Naive thymus-derived CD8-positive, alpha-beta T cell (primary cell): ENCODE measurements around the gene REV1. TPM values are rescaled to one million over a fixed set of nuclear protein-coding genes. Genes with fewer than 3 reads are reported as not detected.

Source experiments
- ATAC-seq, 2 donors: fragments of 150-1000 bp; cut with Tn5 transposase in 1 of 2; sonication (Bioruptor Pico), chemical (Tn5 transposase) in 1 of 2; 1 replicate in 1 of 2; 2 replicates in 1 of 2; pipeline ENCODE4 v1.10.0; 2021; ENCODE audit warnings: mild to moderate bottlenecking in 2 of 2, moderate library complexity in 2 of 2
- POLR2A ChIA-PET: fragments of 350-600 bp; sonication (Branson Sonifier 250); formaldehyde crosslinking; loops from one replicate; lab custom pipeline; 2021; ENCODE audit warnings: antibody characterized with exemption; lab: Charles Lee
- DNase-seq, 10 donors: peaks; one replicate each; pipeline versions ENCODE4 v3.0.0 to v3.0.0-alpha.2; 2020 to 2022
- H3K27ac Mint-ChIP-seq, 10 donors: one replicate each; pipeline ENCODE4 v1.8.0; 2020 to 2022; ENCODE audit warnings: mild to moderate bottlenecking in 10 of 10, mixed read lengths in 10 of 10, moderate library complexity in 4 of 10, inconsistent platforms in 1 of 10
- H3K27me3 Mint-ChIP-seq, 5 donors: one replicate each; pipeline ENCODE4 v1.8.0; 2021 to 2022; ENCODE audit warnings: mixed read lengths in 5 of 5
- H3K36me3 Mint-ChIP-seq, 3 donors: one replicate each; pipeline ENCODE4 v1.8.0; 2020 to 2022; ENCODE audit warnings: mixed read lengths in 3 of 3, mild to moderate bottlenecking in 2 of 3, inconsistent platforms in 1 of 3
- H3K4me1 Mint-ChIP-seq, 4 donors: one replicate each; pipeline ENCODE4 v1.8.0; 2021 to 2022; ENCODE audit warnings: mixed read lengths in 4 of 4
- H3K4me3 Mint-ChIP-seq, 10 donors: one replicate each; pipeline ENCODE4 v1.8.0; 2020 to 2022; ENCODE audit warnings: mild to moderate bottlenecking in 10 of 10, mixed read lengths in 10 of 10, moderate library complexity in 6 of 10, inconsistent platforms in 1 of 10
- H3K9me3 Mint-ChIP-seq, 9 donors: one replicate each; pipeline ENCODE4 v1.8.0; 2020 to 2022; ENCODE audit warnings: mixed read lengths in 9 of 9, mild to moderate bottlenecking in 3 of 9, inconsistent platforms in 1 of 9, moderate library complexity in 1 of 9
- polyA plus RNA-seq, 3 donors: library from polyadenylated mRNA; unstranded; fragments of 300-500 nt; fragmentation: Illumina TruSeq; gene quantifications; one replicate each; pipeline ENCODE4 v1.2.3, GENCODE V29; 2021
- total RNA-seq, 8 experiments: library from RNA in 2 of 8; stranded (reverse) in 2 of 8; gene quantifications; one replicate each; pipeline ENCODE4 v1.2.3 and lab custom pipeline; 2021 to 2026

The REV1 gene
- total and polyA plus RNA-seq, 5 experiments from 2014 or later, result 13.0 to 79.8 (median 28.1) TPM

- POLR2A ChIA-PET, result no interaction called here
- H3K4me1 Mint-ChIP-seq, result peaks cover 3 to 13% (median 8%) of the 10 kb centered on the region in 4 donors
- ATAC-seq (no peak), DNase-seq (no peak)
- H3K27ac Mint-ChIP-seq, result no peak overlapping the region
- peaks cover 0 to 54% (median 9%) of the 10 kb centered on the region in 3 donors for H3K36me3 Mint-ChIP-seq
- no peaks in the 10 kb centered on the region for H3K27me3 Mint-ChIP-seq
- H3K9me3 Mint-ChIP-seq, result no peaks in the 10 kb centered on the region
- no peak overlapping the region for H3K4me3 Mint-ChIP-seq
Observed at GRCh38 chr2:99439971-99440505, 49.8 kb downstream of the REV1 start.

DNA sequence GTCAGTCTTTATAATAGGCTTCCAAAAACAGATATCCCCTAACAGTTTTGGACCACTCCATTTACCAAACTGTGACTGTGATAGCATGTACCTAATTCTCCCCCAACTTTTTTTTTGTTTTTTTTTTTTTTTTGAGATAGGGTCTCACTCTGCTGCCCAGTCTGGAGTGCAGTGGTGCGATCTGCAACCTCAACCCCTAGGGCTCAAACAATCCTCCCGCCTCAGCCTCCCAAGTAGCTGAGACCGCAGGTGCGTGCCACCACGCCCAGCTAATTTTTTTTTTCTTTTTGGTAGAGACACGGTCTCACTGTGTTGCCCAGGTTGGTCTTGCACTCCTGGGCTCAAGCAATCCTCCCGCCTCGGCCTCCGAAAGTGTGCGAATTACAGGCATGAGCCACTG, 52.9 kb downstream of the REV1 start:
- Mint-ChIP-seq H3K9me3 (no peaks in the 10 kb centered on the region), H3K36me3 (peaks cover 0 to 71% (median 9%) of the 10 kb centered on the region in 3 donors), H3K27me3 (no peaks in the 10 kb centered on the region), H3K27ac (peak overlapping the region in 3 of 10 donors; percentile 40 to 61 (median 60)), H3K4me1 (peaks cover under 1 to 11% (median 2%) of the 10 kb centered on the region in 4 donors), H3K4me3 (no peak overlapping the region)
- ATAC-seq, result no peak
- POLR2A ChIA-PET, result no interaction called here
- no peak for DNase-seq

DNA sequence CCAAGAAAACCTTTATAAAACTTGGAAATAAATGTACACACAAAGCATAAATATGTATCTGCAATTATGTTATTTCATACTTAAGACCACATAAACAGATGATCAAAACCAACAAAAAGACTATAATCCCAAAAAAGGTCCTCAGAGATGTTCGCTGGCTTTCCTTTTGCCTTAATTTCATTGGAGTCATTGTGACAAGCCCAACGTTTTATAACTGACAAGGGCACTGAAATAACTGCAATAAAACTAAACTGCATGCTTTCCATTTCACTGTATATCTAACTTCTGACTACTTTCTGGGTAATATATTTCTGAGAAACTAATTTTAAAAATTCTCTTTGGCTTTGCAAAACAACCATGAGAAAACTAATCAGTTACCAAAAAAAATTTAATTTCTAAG, 56.5 kb downstream of the REV1 start:
- Mint-ChIP-seq H3K27me3 (no peaks in the 10 kb centered on the region), H3K4me1 (peaks cover 11 to 25% (median 14%) of the 10 kb centered on the region in 4 donors), H3K4me3 (no peak overlapping the region), H3K9me3 (no peaks in the 10 kb centered on the region), H3K36me3 (peaks cover 0 to 78% (median 4%) of the 10 kb centered on the region in 3 donors), H3K27ac (peak overlapping the region in 6 of 10 donors; percentile 5 to 88 (median 28))
- POLR2A ChIA-PET, result no interaction called here
- no peak for ATAC-seq
- no peak for DNase-seq

- POLR2A ChIA-PET, result no interaction called here
- H3K27ac Mint-ChIP-seq, result peak overlapping the region in 5 of 10 donors; percentile 17 to 66 (median 50)
- no peaks in the 10 kb centered on the region for H3K9me3 Mint-ChIP-seq
- DNase-seq (no peak), ATAC-seq (no peak)
- no peaks in the 10 kb centered on the region for H3K27me3 Mint-ChIP-seq
- peaks cover 11 to 23% (median 14%) of the 10 kb centered on the region in 4 donors for H3K4me1 Mint-ChIP-seq
- H3K4me3 Mint-ChIP-seq, result no peak overlapping the region
- peaks cover 0 to 82% (median 4%) of the 10 kb centered on the region in 3 donors for H3K36me3 Mint-ChIP-seq
Observed at GRCh38 chr2:99431587-99432275, 58.1 kb downstream of the REV1 start.

DNA sequence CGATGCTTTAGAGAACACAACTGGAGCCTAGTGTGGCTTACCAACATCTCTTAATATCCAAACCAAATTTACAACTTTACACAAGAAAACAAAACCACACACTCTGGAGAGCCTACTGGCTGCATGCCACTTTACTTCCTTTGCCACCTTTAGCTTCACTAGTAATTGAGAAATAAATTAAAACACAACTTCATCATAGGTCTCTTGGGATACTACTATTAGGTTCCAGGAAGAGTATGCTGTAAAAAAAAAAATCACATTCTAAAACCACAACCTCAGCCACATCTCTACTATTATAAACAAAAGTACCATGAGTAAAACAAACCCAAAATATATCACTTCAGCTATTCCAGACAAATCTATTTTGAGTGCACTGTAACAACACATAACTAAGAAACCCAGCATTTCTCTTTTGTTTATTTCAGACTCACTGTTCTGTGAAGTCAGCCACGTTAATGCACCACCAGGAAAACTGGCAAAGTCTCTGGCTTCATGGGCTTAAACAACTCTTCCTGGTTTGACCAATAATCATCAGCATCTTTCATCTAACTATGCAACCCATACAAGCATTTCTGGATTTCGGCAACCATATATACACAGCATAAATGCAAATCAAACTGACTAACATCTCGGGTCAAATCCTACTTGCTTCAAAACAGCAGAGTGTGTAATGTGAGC, 59.1 kb downstream of the REV1 start:
- POLR2A ChIA-PET, result interaction anchor here (0.6 kb wide), 1 partner anchor 41 kb away, joined by 4 read pairs; no protein-coding TSS in a partner anchor
- Mint-ChIP-seq H3K4me1 (peaks cover 11 to 20% (median 14%) of the 10 kb centered on the region in 4 donors), H3K4me3 (no peak overlapping the region), H3K9me3 (no peaks in the 10 kb centered on the region), H3K27ac (peak overlapping the region in 8 of 10 donors; percentile 10 to 83 (median 47)), H3K36me3 (peaks cover 0 to 84% (median 4%) of the 10 kb centered on the region in 3 donors), H3K27me3 (no peaks in the 10 kb centered on the region)
- no peak for ATAC-seq
- no peak for DNase-seq

GRCh38 chr2:99425022-99425421, 64.8 kb downstream of the REV1 start:
- H3K27me3 Mint-ChIP-seq, result no peaks in the 10 kb centered on the region
- peaks cover 0 to 87% (median 17%) of the 10 kb centered on the region in 3 donors for H3K36me3 Mint-ChIP-seq
- H3K9me3 Mint-ChIP-seq, result no peaks in the 10 kb centered on the region
- DNase-seq (no peak), ATAC-seq (no peak)
- H3K4me1 Mint-ChIP-seq, result no peaks in the 10 kb centered on the region
- no peak overlapping the region for H3K27ac Mint-ChIP-seq
- POLR2A ChIA-PET, result no interaction called here
- H3K4me3 Mint-ChIP-seq, result no peak overlapping the region

GRCh38 chr2:99424371-99424770, 65.4 kb downstream of the REV1 start:
- no peaks in the 10 kb centered on the region for H3K27me3 Mint-ChIP-seq
- H3K27ac Mint-ChIP-seq, result no peak overlapping the region
- ATAC-seq, result no peak
- no peaks in the 10 kb centered on the region for H3K9me3 Mint-ChIP-seq
- POLR2A ChIA-PET, result no interaction called here
- no peak for DNase-seq
- no peak overlapping the region for H3K4me3 Mint-ChIP-seq
- H3K36me3 Mint-ChIP-seq, result peaks cover 0 to 88% (median 23%) of the 10 kb centered on the region in 3 donors
- H3K4me1 Mint-ChIP-seq, result peaks cover 0 to 2% (median under 1%) of the 10 kb centered on the region in 4 donors

DNA sequence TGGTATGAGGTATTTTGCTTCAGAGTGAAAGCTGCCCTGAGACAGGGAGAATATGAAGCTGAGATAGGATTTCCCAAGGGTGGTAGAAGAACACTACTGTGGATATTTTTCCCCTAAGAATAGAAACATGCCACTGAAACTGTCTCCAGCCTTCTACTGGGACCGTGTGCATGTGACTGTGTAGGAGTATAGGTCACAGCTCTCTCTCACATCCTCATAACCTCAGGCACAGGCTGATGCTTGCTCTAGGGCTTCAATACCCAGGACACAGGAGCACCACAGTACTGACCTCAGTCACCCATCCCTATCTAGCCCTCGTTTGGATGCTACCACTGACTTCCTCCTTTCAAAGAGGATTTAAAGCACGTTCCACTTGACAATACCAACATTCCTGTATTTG, 67.2 kb downstream of the REV1 start:
- no peaks in the 10 kb centered on the region for H3K9me3 Mint-ChIP-seq
- ATAC-seq (no peak), DNase-seq (no peak)
- H3K27me3 Mint-ChIP-seq, result no peaks in the 10 kb centered on the region
- H3K36me3 Mint-ChIP-seq, result peaks cover 0 to 89% (median 21%) of the 10 kb centered on the region in 3 donors
- POLR2A ChIA-PET, result no interaction called here
- H3K27ac Mint-ChIP-seq, result no peak overlapping the region
- H3K4me3 Mint-ChIP-seq, result no peak overlapping the region
- H3K4me1 Mint-ChIP-seq, result peaks cover 0 to 2% (median under 1%) of the 10 kb centered on the region in 4 donors

DNA sequence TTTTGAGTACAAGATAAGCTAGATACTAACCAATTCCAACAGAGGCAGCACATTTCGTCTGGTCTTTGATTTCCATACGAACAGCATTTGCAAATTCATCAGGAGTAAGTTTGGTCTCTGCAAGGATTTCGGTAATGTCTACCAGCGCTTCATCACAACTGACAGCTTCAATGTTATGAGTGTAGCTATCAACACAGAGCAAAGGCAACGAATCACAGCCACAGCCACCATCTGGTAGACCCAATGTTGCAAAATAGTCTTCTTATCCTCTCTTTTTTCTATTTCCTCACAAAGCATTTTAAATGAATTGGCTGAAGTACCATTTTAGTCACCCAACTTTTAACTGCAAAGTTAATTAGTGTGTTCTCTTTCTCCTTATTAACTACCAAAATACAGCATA, 68.3 kb downstream of the REV1 start:
- Mint-ChIP-seq H3K9me3 (no peaks in the 10 kb centered on the region), H3K27ac (peak overlapping the region in 1 of 10 donors; percentile 27), H3K4me1 (peaks cover 0 to 2% (median under 1%) of the 10 kb centered on the region in 4 donors), H3K36me3 (peaks cover 0 to 89% (median 26%) of the 10 kb centered on the region in 3 donors), H3K27me3 (no peaks in the 10 kb centered on the region), H3K4me3 (no peak overlapping the region)
- ATAC-seq (no peak), DNase-seq (no peak)
- POLR2A ChIA-PET, result no interaction called here

- H3K36me3 Mint-ChIP-seq, result peaks cover 0 to 92% (median 27%) of the 10 kb centered on the region in 3 donors
- no peaks in the 10 kb centered on the region for H3K27me3 Mint-ChIP-seq
- no peak for ATAC-seq
- POLR2A ChIA-PET, result no interaction called here
- DNase-seq, result no peak
- H3K4me3 Mint-ChIP-seq, result no peak overlapping the region
- peaks cover 0 to 2% (median under 1%) of the 10 kb centered on the region in 4 donors for H3K4me1 Mint-ChIP-seq
- H3K9me3 Mint-ChIP-seq, result no peaks in the 10 kb centered on the region
- peak overlapping the region in 6 of 10 donors; percentile 14 to 60 (median 38) for H3K27ac Mint-ChIP-seq
Observed at GRCh38 chr2:99420751-99421299, 69.0 kb downstream of the REV1 start.

GRCh38 chr2:99420031-99420430, 69.8 kb downstream of the REV1 start:
- no peaks in the 10 kb centered on the region for H3K9me3 Mint-ChIP-seq
- H3K4me3 Mint-ChIP-seq, result no peak overlapping the region
- DNase-seq (no peak), ATAC-seq (no peak)
- H3K27ac Mint-ChIP-seq, result peak overlapping the region in 3 of 10 donors; percentile 35 to 54 (median 49)
- peaks cover 0 to 93% (median 31%) of the 10 kb centered on the region in 3 donors for H3K36me3 Mint-ChIP-seq
- no peaks in the 10 kb centered on the region for H3K27me3 Mint-ChIP-seq
- H3K4me1 Mint-ChIP-seq, result peaks cover 0 to 3% (median under 1%) of the 10 kb centered on the region in 4 donors
- POLR2A ChIA-PET, result no interaction called here

DNA sequence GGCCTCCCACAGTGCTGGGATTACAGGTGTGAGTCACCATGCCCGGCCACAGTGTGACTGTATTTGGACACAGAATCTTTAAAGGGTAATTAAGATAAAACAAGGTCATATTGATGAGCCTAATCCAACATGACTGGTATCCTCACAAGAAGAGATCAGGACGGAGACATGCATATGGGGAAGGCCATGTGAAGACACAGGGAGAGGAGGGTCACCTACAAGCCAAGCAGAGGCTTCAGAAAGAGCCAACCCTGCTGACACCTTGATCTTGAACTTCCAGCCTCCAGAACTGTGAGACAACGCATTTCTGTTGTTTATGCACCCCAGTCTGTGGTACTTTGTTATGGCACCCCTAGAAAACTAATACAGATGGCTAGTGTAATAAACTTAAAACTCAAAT, 72.4 kb downstream of the REV1 start:
- DNase-seq (no peak), ATAC-seq (no peak)
- peaks cover 0 to 3% (median under 1%) of the 10 kb centered on the region in 4 donors for H3K4me1 Mint-ChIP-seq
- POLR2A ChIA-PET, result no interaction called here
- H3K9me3 Mint-ChIP-seq, result no peaks in the 10 kb centered on the region
- peaks cover 3 to 96% (median 25%) of the 10 kb centered on the region in 3 donors for H3K36me3 Mint-ChIP-seq
- no peaks in the 10 kb centered on the region for H3K27me3 Mint-ChIP-seq
- no peak overlapping the region for H3K4me3 Mint-ChIP-seq
- peak overlapping the region in 3 of 10 donors; percentile 27 to 34 (median 28) for H3K27ac Mint-ChIP-seq
